Prostate gland (tissue), 2 donors: ENCODE results near the gene SANBR.

Experiments used
- CTCF ChIP-seq, 4 experiments: fragments of 200-600 bp in 2 of 4; fragments of 450-650 bp in 2 of 4; sonication (generic) in 2 of 4; IDR thresholded peaks; 1 replicate in 3 of 4; 2 replicates in 1 of 4; pipeline ENCODE4 v1.5.1; 2016 to 2019; ENCODE audit warnings: antibody characterized with exemption in 4 of 4, mild to moderate bottlenecking in 2 of 4, moderate library complexity in 2 of 4
- POLR2A ChIP-seq: fragments of 450-650 bp; IDR thresholded peaks from one replicate; pipeline ENCODE4 v1.6.1; 2016; ENCODE audit warnings: antibody characterized with exemption, mild to moderate bottlenecking

GRCh38 chr2:61045226-61045625 lies 20.4 kb upstream of the SANBR start:
- TF ChIP-seq CTCF (IDR thresholded peaks at IDR 0.05), result no peak
- no peak for TF ChIP-seq POLR2A
